CD4-positive, CD25-positive, alpha-beta regulatory T cell (primary cell): Measurements from ENCODE around the gene COX7A2. TPM values are rescaled to one million over a fixed set of nuclear protein-coding genes. Genes with fewer than 3 reads are reported as not detected.
A peak's percentile ranks its signal among the peaks of the same experiment; 100 is the strongest.

ENCODE experiments used
- ATAC-seq, 2 donors: fragments of 150-1000 bp; cut with Tn5 transposase; one replicate each; pipeline ENCODE4 v1.10.0; 2021; ENCODE audit warnings: low read depth in 2 of 2, moderate number of reproducible peaks in 2 of 2, moderate library complexity in 1 of 2
- DNase-seq, 3 donors: peaks; one replicate each; pipeline versions ENCODE4 v3.0.0 to v3.0.0-alpha.2; 2012 to 2022; ENCODE audit warnings: mixed read lengths in 1 of 3
- H3K27ac ChIP-seq: one replicate; pipeline ENCODE4 v1.7.0; 2013; ENCODE audit warnings: mild to moderate bottlenecking, low read length; ENCODE audit not compliant: insufficient read depth, poor library complexity, severe bottlenecking
- H3K27me3 ChIP-seq: one replicate; pipeline ENCODE4 v1.7.0; 2013; ENCODE audit warnings: low read length; ENCODE audit not compliant: control insufficient read depth, insufficient read depth
- H3K36me3 ChIP-seq: one replicate; pipeline ENCODE4 v1.7.0; 2013; ENCODE audit warnings: mild to moderate bottlenecking, low read length, moderate library complexity; ENCODE audit not compliant: control insufficient read depth, insufficient read depth
- H3K4me1 ChIP-seq: 2 replicates; pipeline ENCODE4 v1.7.0; 2013; ENCODE audit warnings: mild to moderate bottlenecking, low read length; ENCODE audit not compliant: insufficient read depth, control insufficient read depth, poor library complexity, severe bottlenecking
- H3K4me3 ChIP-seq: one replicate; pipeline ENCODE4 v1.7.0; 2013; ENCODE audit warnings: low read depth, mild to moderate bottlenecking, low read length, moderate library complexity
- H3K9me3 ChIP-seq, 2 experiments: 1 replicate in 1 of 2; 2 replicates in 1 of 2; pipeline ENCODE4 v1.7.0; 2013; ENCODE audit warnings: low read length in 2 of 2, mild to moderate bottlenecking in 1 of 2, moderate library complexity in 1 of 2; ENCODE audit not compliant: control insufficient read depth in 2 of 2
- H3K27ac Mint-ChIP-seq, 3 donors: one replicate each; pipeline ENCODE4 v1.8.0; 2020 to 2022; ENCODE audit warnings: mild to moderate bottlenecking in 3 of 3, mixed read lengths in 3 of 3, moderate library complexity in 2 of 3
- H3K27me3 Mint-ChIP-seq: one replicate; pipeline ENCODE4 v1.8.0; 2022; ENCODE audit warnings: mild to moderate bottlenecking, mixed read lengths
- H3K36me3 Mint-ChIP-seq: one replicate; pipeline ENCODE4 v1.8.0; 2020; ENCODE audit warnings: mixed read lengths
- H3K4me1 Mint-ChIP-seq, 4 donors: one replicate each; pipeline ENCODE4 v1.8.0; 2020 to 2022; ENCODE audit warnings: mixed read lengths in 4 of 4, mild to moderate bottlenecking in 1 of 4
- H3K4me3 Mint-ChIP-seq, 4 donors: one replicate each; pipeline ENCODE4 v1.8.0; 2020 to 2022; ENCODE audit warnings: mild to moderate bottlenecking in 4 of 4, mixed read lengths in 4 of 4, moderate library complexity in 3 of 4
- H3K9me3 Mint-ChIP-seq, 7 donors: one replicate each; pipeline ENCODE4 v1.8.0; 2020 to 2022; ENCODE audit warnings: mixed read lengths in 7 of 7, mild to moderate bottlenecking in 3 of 7, moderate library complexity in 2 of 7
- polyA plus RNA-seq, 4 donors: library from polyadenylated mRNA; unstranded; fragments of 300-500 nt; fragmentation: Illumina TruSeq; gene quantifications; one replicate each; pipeline ENCODE4 v1.2.3, GENCODE V29; 2021
- total RNA-seq: library from RNA; stranded (reverse); gene quantifications from one replicate; pipeline ENCODE4 v1.2.3, GENCODE V29; 2022

Gene COX7A2, protein sequence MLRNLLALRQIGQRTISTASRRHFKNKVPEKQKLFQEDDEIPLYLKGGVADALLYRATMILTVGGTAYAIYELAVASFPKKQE
- 216 TPM for total RNA-seq
- polyA plus RNA-seq: 1,000 to 10,000 TPM in 2 of 4 donors, 100 to 1,000 TPM in 2; 978 to 1,158 (median 1,005) TPM

DNA sequence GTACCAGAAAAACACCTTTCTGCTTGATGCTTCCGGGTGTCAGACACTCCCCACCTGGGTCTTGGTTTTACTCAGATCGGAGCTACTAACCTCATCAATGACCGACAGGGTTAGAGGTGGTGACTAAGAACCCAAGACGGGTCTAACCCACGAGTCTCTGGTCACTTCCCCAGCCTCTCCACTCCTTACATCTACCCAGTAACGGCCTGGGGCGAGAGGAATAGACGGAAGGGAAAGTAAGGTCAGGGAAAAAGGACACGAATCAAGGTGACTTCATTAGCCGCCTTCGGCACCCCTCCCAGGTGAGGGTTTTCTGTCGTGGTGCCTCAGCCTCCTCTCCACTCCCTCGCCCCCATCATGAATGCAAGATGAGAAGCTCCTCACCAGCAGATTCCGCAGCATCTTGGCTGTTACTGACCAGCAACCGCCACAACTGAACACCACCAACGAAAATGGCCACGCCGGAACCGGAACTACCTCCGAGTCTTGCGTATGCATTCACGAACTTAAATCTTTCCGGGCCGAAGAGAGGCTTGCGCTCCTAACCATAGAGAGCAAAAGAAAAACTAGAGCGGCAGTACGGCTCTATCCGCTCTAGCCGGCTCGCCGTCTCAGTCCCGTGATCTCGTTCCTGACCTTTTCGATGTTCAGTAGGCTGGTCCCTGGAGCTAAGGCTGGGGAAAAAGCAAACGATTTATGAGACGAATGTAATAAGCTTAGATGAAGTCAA lies at the start of gene COX7A2:
Gene COX7A2, minus strand, starts transcription at position 469 of the 730 bp plus-strand sequence. Its CDS starts 67 bp downstream, at position 402.
- H3K27me3 Mint-ChIP-seq: peaks cover 19% of the 10 kb centered on the region
- H3K4me3 ChIP-seq: peak within 1 kb of the TSS; percentile 98
- H3K36me3 ChIP-seq: peaks cover 25% of the 10 kb centered on the region
- no peaks in the 10 kb centered on the region for H3K9me3 ChIP-seq
- H3K36me3 Mint-ChIP-seq: peaks cover 18% of the 10 kb centered on the region
- peak within 1 kb of the TSS; percentile 97 to 100 (median 98) for H3K27ac Mint-ChIP-seq
- ATAC-seq (peak; percentile 99), DNase-seq (peak; percentile 77 to 97 (median 88))
- peaks cover 5% of the 10 kb centered on the region for H3K27me3 ChIP-seq
- H3K4me1 ChIP-seq: peaks cover 7% of the 10 kb centered on the region
- H3K4me3 Mint-ChIP-seq: peak within 1 kb of the TSS; percentile 93 to 99 (median 98)
- peaks cover 0 to 2% (median 0%) of the 10 kb centered on the region in 7 donors for H3K9me3 Mint-ChIP-seq
- peaks cover 23 to 45% (median 37%) of the 10 kb centered on the region in 4 donors for H3K4me1 Mint-ChIP-seq
- H3K27ac ChIP-seq: peak within 1 kb of the TSS; percentile 96

DNA sequence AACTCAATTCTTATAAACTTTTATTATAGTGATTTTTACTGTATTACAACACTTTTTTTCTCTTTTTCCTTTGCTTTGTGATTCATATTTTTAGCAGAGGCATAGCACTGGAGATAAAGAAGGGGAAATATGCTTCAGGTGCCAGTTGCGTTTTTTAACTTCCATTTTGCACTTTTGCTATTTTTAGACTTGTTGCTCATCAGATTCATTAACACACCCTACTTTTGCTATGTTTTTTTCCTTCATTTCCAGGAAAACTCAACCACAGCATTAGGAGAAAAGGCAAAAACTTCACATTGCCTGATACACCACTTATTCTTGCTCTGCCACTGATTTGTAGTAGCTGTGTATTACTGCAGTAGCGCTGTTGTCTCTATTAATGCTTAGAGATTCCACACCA lies 49.0 kb upstream of the COX7A2 start:
- DNase-seq: no peak
- Histone ChIP-seq H3K4me1 (no peaks in the 10 kb centered on the region), H3K27me3 (no peaks in the 10 kb centered on the region), H3K4me3 (no peak overlapping the region), H3K9me3 (no peaks in the 10 kb centered on the region), H3K27ac (no peak overlapping the region), H3K36me3 (no peaks in the 10 kb centered on the region)
- peaks cover 3% of the 10 kb centered on the region for H3K36me3 Mint-ChIP-seq
- H3K9me3 Mint-ChIP-seq: no peaks in the 10 kb centered on the region
- no peak overlapping the region for H3K27ac Mint-ChIP-seq
- H3K27me3 Mint-ChIP-seq: no peaks in the 10 kb centered on the region
- no peak overlapping the region for H3K4me3 Mint-ChIP-seq
- ATAC-seq: no peak
- H3K4me1 Mint-ChIP-seq: peaks cover 0 to 16% (median 6%) of the 10 kb centered on the region in 4 donors

GRCh38 chr6:75291744-75292143 lies 48.1 kb upstream of the COX7A2 start:
- H3K27ac Mint-ChIP-seq: no peak overlapping the region
- no peaks in the 10 kb centered on the region for H3K9me3 ChIP-seq
- no peak overlapping the region for H3K27ac ChIP-seq
- H3K4me3 ChIP-seq: no peak overlapping the region
- ATAC-seq: no peak
- no peak overlapping the region for H3K4me3 Mint-ChIP-seq
- DNase-seq: no peak
- no peaks in the 10 kb centered on the region for H3K4me1 ChIP-seq
- no peaks in the 10 kb centered on the region for H3K27me3 ChIP-seq
- no peaks in the 10 kb centered on the region for H3K36me3 ChIP-seq
- H3K36me3 Mint-ChIP-seq: peaks cover 3% of the 10 kb centered on the region
- peaks cover 5 to 24% (median 13%) of the 10 kb centered on the region in 4 donors for H3K4me1 Mint-ChIP-seq
- no peaks in the 10 kb centered on the region for H3K9me3 Mint-ChIP-seq
- no peaks in the 10 kb centered on the region for H3K27me3 Mint-ChIP-seq

DNA sequence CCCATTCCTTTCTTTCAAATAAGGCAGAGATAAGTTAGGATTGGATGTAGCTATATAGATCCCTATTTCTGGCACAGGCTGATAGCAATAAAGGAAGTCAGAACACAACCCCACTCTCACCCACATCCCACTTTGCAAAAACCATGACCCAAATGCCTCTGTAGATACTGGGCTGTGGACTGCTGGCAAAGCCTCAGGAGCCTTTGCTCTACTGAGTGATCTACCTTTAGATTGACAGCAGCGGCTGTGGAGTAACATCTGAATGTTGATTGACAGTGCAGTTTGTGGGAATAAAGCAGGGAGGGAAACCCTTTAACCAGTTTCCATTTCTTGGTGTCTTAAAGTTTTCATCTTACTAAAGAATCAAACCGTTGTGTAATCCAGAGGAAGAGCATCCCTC lies 47.7 kb upstream of the COX7A2 start:
- no peaks in the 10 kb centered on the region for H3K27me3 ChIP-seq
- H3K4me1 Mint-ChIP-seq: peaks cover 6 to 28% (median 17%) of the 10 kb centered on the region in 4 donors
- no peak for DNase-seq
- H3K4me1 ChIP-seq: no peaks in the 10 kb centered on the region
- no peak overlapping the region for H3K27ac ChIP-seq
- H3K36me3 ChIP-seq: no peaks in the 10 kb centered on the region
- no peak overlapping the region for H3K27ac Mint-ChIP-seq
- peaks cover 3% of the 10 kb centered on the region for H3K36me3 Mint-ChIP-seq
- no peaks in the 10 kb centered on the region for H3K27me3 Mint-ChIP-seq
- H3K9me3 ChIP-seq: no peaks in the 10 kb centered on the region
- ATAC-seq: no peak
- no peak overlapping the region for H3K4me3 Mint-ChIP-seq
- no peak overlapping the region for H3K4me3 ChIP-seq
- no peaks in the 10 kb centered on the region for H3K9me3 Mint-ChIP-seq

- Mint-ChIP-seq H3K4me3 (peak overlapping the region in 2 of 4 donors; percentile 9 to 89), H3K27me3 (no peaks in the 10 kb centered on the region), H3K36me3 (peaks cover 3% of the 10 kb centered on the region), H3K9me3 (no peaks in the 10 kb centered on the region), H3K27ac (no peak overlapping the region), H3K4me1 (peaks cover 6 to 30% (median 19%) of the 10 kb centered on the region in 4 donors)
- no peak for ATAC-seq
- peaks cover 6% of the 10 kb centered on the region for H3K4me1 ChIP-seq
- no peaks in the 10 kb centered on the region for H3K9me3 ChIP-seq
- H3K27me3 ChIP-seq: no peaks in the 10 kb centered on the region
- H3K4me3 ChIP-seq: no peak overlapping the region
- H3K27ac ChIP-seq: no peak overlapping the region
- H3K36me3 ChIP-seq: no peaks in the 10 kb centered on the region
- DNase-seq: no peak
Measured at GRCh38 chr6:75290136-75290945, 46.7 kb upstream of the COX7A2 start.

- H3K4me1 Mint-ChIP-seq: peaks cover 6 to 30% (median 19%) of the 10 kb centered on the region in 4 donors
- no peak overlapping the region for H3K4me3 ChIP-seq
- H3K4me1 ChIP-seq: peaks cover 18% of the 10 kb centered on the region
- H3K4me3 Mint-ChIP-seq: no peak overlapping the region
- DNase-seq (no peak), ATAC-seq (no peak)
- peak overlapping the region in 1 of 3 donors; percentile 20 for H3K27ac Mint-ChIP-seq
- no peaks in the 10 kb centered on the region for H3K27me3 Mint-ChIP-seq
- no peak overlapping the region for H3K27ac ChIP-seq
- H3K9me3 ChIP-seq: no peaks in the 10 kb centered on the region
- no peaks in the 10 kb centered on the region for H3K9me3 Mint-ChIP-seq
- H3K36me3 Mint-ChIP-seq: peaks cover 3% of the 10 kb centered on the region
- no peaks in the 10 kb centered on the region for H3K36me3 ChIP-seq
- H3K27me3 ChIP-seq: no peaks in the 10 kb centered on the region
Measured at GRCh38 chr6:75288023-75288422, 44.4 kb upstream of the COX7A2 start.

GRCh38 chr6:75287424-75287823 lies 43.8 kb upstream of the COX7A2 start:
- Histone ChIP-seq H3K4me1 (peaks cover 22% of the 10 kb centered on the region), H3K27me3 (no peaks in the 10 kb centered on the region), H3K27ac (no peak overlapping the region), H3K9me3 (no peaks in the 10 kb centered on the region), H3K36me3 (no peaks in the 10 kb centered on the region), H3K4me3 (no peak overlapping the region)
- ATAC-seq (no peak), DNase-seq (no peak)
- Mint-ChIP-seq H3K4me1 (peaks cover 6 to 35% (median 20%) of the 10 kb centered on the region in 4 donors), H3K27ac (peak overlapping the region in 1 of 3 donors; percentile 20), H3K4me3 (peak overlapping the region in 1 of 4 donors; percentile 71), H3K9me3 (no peaks in the 10 kb centered on the region), H3K27me3 (no peaks in the 10 kb centered on the region), H3K36me3 (peaks cover 3% of the 10 kb centered on the region)
